ENCODE measurements around the gene JAG2.

The JAG2 gene

DNA sequence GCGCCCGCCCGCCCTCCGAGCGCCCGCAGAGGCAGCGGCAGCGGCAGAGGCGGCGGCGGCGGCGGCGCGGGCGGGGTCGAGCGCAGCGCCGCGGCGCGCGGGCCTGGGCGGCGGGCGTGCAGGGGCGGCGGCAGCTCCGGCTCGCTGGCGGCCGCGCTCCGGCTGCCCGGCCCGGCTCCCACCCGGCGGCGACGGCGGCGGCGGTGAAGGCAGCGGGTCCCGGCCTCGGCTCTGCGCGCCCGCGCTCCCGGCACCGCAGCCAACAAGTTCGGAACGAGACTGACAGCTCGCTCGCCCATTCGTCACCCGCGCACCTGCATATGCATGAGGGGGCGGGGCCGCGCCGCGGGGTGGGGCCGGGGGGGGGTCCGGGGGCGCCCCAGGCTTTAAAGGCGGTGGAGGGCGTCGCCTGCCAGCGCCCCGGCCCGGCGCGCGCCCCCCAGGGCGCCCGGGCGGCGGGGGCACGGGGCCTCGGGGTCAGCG, at the start of gene JAG2:
Gene JAG2, minus strand, starts transcription at position 281 of the 483 bp plus-strand sequence. CDS start 356 bp downstream, outside the sequence.
- peak; percentile 23 for DNase-seq

DNA sequence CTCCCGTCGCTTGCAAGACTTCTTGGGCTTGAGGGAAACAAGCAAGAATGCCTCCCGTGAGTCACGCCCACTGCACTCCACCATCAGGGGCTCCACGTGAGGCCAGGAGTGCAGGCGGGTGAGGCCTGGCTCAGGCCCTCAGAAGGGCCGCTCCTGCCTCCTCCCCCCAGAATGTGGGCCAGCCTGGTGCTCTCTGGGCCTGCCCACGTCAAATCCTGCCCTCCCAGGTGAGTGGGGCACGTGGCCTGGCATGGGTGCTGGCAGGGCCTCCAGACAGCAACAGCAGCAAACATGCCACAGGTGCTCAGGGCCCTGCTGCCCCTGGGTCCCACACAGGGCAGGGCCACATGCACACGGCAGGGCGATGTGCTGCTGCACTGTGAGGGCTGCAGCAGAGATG, 49.2 kb upstream of the JAG2 start:
- DNase-seq: no peak

DNA sequence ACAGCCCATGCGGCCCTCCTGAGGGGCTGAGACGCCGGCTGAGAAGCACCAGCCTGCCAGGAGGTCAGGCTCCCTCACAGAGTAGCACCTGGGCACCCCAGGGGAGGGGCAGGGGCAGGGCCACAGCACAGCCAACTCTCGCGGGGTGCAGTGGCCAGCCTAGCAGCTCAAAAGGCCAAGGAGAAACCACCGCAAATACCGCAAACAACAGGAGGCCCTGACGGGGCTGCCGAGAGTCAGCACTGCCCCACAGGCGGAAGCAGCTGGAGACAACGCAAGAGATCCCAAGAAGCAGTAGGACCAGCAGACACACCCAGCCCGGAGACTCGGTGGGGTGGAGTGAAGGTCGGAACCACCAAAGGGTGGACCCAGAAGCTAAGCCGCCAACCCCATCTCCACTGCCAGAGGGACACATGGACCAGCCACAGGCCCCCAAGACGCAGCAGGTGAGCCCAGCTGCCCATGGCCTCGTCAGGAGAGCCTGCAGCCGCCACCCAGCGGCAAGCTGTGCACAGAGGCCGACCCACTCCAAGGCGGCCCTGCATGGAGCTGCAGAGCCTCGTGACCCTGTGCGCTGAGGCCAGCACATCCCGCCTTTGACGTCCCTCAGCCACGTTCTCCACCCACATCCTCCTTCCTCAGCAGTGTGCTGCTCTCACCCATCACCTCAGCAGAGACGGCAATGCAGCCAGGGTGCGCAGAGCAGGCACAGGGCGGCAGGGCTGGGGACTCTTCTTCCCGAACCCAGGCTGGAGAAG, 48.1 kb upstream of the JAG2 start:
- DNase-seq: no peak

- no peak for DNase-seq
Measured at GRCh38 chr14:105215602-105216001, 47.0 kb upstream of the JAG2 start.

DNA sequence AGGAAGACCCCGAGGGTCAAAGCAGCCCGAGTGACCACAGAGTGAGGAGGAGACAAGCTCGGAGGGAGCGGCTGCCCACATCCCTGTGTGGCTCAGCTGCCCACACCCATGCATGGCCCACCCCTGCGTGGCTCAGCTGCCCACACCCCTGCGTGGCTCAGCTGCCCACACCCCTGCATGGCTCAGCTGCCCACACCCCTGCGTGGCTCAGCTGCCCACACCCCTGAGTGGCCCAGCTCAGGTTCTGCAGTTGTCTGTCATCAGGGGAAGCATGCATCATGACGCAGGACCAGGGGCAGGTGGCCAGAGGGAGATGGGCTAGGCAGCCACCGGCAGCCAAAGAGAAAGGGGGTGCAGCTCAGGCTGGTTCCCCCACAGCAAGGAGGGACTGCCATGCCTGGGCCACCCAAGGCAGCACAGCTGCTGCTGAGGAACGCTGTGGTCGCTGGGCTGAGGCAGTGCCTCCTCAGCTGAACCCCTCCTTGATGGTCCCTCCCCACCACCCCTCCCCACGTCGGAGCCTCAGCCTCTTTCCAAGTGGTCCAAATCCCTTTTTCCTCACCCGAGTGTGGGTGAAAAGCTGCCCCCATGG, 45.8 kb upstream of the JAG2 start:
- no peak for DNase-seq

DNA sequence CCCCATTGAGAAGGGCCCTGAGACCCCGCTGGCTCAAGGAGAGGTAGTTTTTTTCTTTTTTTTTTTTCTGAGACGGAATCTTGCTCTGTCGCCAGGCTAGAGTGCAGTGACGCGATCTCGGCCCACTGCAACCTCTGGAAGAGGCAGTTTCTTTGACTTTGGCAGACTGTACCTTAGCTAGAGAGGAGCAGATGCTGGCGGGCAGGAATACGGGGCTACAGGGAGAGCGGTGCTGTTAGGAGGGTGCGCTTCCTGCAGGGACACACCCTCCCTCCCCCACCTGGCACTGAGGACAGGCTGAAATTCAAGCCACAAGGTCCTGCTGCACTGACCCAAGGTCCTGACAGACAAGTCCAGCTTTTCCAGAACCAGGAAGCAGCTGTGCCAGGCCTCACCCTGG, 44.8 kb upstream of the JAG2 start:
- no peak for DNase-seq

DNA sequence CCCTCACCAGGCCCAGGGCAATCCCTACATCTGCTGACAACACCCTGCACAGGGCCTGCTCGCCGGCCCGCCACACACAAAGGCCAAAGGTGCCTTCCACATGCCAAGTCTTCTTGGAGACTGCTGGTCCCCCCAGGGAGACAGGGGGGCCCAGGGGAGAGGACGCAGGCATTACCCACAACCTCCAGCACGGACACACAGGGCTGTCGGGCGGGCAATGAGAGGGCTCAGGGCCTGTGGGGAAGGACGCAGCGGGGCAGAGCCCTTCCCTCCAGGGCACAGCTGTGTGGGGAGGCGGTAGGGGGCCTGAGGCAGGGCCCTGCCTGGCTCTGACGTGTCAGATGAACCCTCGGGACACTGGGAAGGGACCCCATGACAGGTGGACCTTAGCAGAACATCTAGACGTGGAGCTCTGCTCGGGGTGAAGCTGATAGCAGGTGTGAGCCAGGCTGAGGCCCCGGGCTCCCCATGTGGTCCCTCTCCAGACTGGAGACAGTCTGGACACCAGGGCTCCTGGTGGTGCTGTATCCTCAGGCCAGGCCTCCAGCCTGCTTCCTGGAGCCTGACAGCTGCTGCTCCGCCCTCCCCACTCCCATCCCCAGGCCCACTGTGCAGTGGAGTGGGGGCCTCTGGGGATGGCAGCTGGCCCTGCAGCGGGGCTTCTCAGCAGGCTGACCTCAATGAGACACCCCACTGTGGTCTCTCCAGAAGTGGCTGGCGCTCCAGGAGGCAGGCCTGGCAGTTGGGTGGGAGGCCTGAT, 44.1 kb upstream of the JAG2 start:
- no peak for DNase-seq

DNA sequence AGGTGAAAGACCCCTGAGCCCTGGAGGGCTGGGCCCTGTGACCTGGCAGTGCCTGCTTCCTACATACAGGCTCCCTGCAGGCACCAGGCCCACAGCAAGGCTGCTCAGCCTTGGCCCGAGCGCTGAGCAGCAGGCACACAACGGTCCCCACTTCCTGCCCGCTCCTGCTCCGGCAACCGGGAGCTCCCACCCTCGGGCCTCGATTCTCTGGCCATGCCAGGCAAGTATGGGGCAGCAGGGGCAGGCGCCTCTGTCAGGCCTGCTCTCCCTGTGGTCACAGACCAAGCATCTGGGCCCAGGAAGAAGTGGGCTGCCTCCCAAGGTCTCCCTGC, 43.1 kb upstream of the JAG2 start:
- DNase-seq: no peak

DNA sequence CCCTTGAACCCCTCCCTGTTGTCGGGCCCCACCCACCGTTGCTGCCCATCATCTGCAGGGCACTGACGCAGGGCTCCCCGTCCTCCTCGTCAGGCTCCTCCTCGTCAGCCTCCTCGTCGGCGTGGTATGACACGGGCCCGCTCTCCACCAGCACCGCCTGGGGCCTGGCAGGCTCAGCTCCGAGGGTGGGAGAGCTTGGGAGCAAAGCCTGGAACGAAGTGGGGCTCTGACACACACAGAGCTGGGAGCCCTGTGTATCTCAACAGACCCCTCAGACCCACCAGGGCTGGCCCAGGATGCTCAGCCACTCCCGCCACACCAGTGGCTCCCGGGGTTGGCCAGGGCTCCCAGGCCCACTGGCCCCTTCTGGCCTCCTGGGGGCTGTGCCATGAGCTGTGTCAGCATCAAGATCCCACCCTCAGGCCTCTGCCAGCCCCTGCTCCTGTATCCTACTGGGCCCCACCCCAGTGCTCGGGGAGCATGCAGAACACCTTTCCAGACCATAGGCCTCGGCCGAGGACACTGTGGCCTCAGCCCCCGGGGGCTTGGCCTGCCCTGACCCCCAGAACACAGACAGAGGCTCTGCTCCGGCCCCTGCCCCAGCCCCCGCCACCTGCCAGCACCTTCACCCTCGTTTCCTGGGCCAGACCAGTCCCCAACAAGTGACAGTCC, 42.6 kb upstream of the JAG2 start:
- DNase-seq: no peak

GRCh38 chr14:105210266-105211025, 41.9 kb upstream of the JAG2 start:
- DNase-seq: no peak

DNA sequence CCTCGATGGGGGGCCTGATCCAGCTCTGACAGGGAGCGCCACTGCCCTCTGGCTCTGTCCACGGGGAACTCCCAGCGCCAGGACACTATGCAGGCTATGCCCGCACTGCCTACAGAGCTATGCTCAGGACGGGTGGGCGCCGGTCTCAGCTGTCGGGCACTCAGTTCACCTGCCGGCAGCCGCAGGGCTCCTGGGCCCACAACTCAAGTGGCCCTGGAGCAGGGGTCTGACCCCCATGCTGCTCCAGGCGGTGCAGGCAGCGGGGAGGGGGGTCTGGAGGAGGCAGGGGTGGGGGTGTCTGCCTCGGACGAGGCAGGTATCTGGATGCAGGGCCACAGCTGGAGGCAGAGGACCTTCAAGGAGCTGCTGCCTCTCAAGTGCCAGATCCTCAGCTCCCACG, 41.1 kb upstream of the JAG2 start:
- DNase-seq: no peak

DNA sequence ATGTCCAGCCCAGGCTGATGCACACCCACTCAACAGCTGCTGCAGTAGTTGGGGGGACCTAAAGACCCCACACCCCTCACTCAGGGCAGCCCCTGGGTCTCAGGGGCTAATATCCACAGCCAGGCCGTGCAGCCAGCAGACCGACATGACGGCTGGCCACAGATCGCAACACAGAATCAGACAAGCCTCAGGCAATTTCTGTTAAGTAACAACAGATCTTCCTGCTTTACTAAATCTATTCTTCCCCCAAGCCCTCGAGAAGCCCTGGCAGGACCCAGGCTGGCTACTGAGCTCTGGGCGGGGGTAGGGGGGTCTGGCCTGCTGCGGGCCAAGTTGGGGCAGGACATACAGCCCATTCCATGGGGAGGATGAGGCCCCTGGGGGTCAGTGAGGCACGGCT, 40.5 kb upstream of the JAG2 start:
- DNase-seq: no peak

GRCh38 chr14:105208738-105209075, 40.1 kb upstream of the JAG2 start:
- no peak for DNase-seq

DNA sequence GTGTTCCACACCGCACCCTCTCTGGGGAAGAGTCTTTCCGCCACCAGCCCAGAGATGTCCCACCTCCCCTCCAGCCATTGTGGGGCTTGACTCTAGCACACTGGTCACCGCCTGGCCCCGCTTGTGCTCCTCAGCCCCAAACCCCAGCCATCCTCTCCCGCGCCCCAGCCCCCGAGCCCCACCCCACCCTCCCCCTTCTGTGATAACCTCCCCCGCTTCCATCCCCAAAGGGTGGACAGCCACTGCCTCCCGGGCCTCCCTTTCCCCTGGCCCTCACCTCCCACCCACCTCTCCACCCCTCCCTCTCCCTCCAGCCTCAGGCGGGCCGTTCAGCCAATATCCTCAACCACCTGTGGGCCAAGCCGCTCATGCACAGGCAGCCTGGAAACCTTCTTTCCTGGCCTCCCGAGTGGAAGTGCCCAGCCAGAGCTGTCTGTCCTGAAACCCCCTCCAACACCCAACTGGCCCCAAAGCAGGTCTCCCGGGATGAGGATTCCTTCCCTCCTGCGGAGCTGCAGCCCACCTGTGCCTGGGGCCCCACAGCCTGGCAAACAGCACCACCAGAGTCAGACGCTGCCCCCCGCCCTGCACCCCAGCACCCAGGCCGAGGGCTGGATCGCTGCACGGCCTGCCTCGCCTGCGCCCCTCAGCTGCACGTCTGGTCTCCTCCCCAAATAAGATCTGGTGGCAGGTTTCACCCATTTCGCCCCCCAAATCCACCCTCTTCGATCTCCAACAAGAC, 39.6 kb upstream of the JAG2 start:
- DNase-seq: no peak

GRCh38 chr14:105207460-105207901, 38.9 kb upstream of the JAG2 start:
- no peak for DNase-seq

- DNase-seq: no peak
Measured at GRCh38 chr14:105206873-105207272, 38.3 kb upstream of the JAG2 start.

DNA sequence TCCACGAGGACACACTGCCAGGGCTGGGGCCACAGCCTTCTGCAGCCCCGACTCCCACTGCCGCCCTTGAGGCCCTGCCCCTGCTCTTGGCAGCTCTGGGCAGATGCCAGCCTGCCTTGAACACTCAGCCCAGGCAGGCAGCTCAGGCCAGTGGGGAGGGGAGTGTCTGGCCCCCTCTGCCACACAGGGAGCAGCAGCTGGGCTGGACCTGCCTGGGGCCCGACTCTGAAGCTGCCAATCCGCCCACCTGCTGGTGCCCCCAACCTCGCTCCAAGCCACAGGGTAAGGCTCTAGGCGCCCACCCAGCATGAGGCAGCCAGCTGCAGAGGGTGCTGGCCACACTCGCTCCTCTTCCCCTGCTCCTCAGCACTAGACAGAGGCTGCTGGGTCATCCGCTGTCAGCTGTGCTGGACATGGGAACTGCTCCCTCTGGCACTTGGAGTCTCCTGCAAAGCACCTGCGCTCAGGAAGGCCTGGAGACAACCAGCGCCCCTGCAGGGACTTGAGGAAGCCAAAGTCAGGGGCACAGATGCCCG, 37.2 kb upstream of the JAG2 start:
- DNase-seq: no peak

- DNase-seq: no peak
Measured at GRCh38 chr14:105204931-105205672, 36.5 kb upstream of the JAG2 start.

DNA sequence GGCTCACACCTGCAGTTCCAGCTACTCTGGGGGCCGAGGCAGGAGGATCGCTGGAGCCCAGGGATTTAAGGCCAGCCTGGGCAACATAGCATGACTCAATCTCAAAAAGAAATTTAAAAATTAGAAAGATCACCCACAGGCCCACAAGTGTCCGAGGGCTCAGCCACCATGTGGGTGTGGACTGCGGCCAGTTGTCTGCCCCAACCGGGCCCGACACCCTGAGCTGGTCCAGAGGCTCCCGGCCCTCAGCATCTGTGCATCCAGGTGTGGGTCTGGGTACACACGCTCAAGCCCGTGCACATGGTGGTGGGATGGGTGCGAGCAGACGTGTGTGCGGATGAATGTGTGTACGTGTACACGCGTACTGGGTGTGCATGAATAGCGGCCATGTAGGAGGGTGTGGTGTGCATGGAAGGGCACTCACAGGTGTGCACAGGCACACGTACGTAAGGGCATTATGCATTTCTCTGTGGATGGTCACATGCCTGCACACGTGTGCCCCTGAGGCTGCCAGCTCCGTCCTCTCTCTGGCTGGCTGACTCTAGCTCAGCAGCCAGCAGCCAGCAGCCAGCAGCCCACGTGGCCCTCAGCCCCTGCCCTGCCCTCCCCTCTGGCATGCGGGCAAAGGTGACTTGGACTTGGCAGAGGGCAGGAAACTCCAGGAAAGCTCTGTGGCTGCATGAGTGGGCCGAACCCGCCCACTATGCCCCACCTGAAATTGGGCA, 35.8 kb upstream of the JAG2 start:
- DNase-seq: no peak

DNA sequence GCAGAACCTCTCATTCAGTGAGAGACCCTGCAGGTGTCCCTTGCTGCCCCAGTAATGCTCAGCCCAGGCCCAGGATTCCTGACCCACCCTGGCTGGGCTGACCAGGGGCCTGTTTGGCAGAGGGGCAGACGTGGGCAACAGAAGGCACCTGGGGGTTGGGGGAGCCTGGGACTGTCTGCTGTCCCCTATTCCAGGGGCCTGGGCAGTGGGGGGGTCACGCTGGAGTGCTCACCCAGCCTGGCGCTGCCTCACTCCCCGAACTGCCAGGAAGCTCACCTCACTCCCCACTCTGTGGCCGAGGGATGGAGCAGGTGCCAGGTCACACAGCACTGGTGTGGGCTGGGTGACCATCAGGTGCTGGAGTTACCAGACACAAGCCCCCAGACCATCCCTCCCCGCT, 35.1 kb upstream of the JAG2 start:
- DNase-seq: no peak
